Endothelial cell of umbilical vein (primary cell): ENCODE measurements around the gene NRG3.

Experiments
- GATA2 ChIP-seq: IDR thresholded peaks from 2 replicates; pipeline ENCODE4 v1.7.0; 2011; ENCODE audit warnings: low read depth, mild to moderate bottlenecking, moderate library complexity, mixed read lengths, low read length; ENCODE audit not compliant: insufficient read length, insufficient read depth
- POLR2A ChIP-seq: IDR thresholded peaks from 2 replicates; pipeline ENCODE4 v1.6.1; 2012; ENCODE audit warnings: low read depth, mild to moderate bottlenecking, control low read depth, low read length
- POLR2AphosphoS5 ChIP-seq: IDR thresholded peaks from 2 replicates; pipeline ENCODE4 v1.6.1; 2012; ENCODE audit warnings: low read depth, mild to moderate bottlenecking, control low read depth, low read length, moderate library complexity; ENCODE audit not compliant: insufficient read depth
- TF ChIP-seq, protein P1 (sequence below), 2 donors: IDR thresholded peaks; 1 replicate in 1 of 2; 2 replicates in 1 of 2; pipeline ENCODE4 v1.5.1; 2011; ENCODE audit warnings: low read length in 2 of 2, mild to moderate bottlenecking in 2 of 2, moderate library complexity in 2 of 2, control low read depth in 1 of 2, inconsistent platforms in 1 of 2, low read depth in 1 of 2; ENCODE audit not compliant: insufficient read depth in 1 of 2; ENCODE audit errors: extremely low read depth in 1 of 2

DNA sequence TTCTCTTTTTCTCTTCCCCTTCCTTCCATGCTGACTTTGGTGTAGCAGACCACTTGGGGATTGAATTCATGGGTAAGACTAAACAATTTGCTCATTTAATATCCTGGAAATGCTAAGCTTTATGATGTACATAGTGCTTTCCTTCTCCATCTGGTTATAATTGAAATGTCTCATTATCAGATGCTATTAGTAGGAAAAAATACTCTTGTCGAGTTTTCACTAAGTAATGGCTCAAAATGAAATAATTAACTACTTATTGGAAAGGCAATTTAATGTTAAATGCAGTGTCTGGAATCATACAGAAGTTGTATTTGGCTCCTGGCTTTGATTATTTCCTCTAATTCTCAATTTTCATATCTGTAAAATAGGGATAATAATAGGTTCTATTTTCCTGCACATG is 990.4 kb downstream of the NRG3 start:
- TF ChIP-seq POLR2A (no peak), POLR2AphosphoS5 (no peak), GATA2 (no peak)
- TF ChIP-seq, protein P1, sequence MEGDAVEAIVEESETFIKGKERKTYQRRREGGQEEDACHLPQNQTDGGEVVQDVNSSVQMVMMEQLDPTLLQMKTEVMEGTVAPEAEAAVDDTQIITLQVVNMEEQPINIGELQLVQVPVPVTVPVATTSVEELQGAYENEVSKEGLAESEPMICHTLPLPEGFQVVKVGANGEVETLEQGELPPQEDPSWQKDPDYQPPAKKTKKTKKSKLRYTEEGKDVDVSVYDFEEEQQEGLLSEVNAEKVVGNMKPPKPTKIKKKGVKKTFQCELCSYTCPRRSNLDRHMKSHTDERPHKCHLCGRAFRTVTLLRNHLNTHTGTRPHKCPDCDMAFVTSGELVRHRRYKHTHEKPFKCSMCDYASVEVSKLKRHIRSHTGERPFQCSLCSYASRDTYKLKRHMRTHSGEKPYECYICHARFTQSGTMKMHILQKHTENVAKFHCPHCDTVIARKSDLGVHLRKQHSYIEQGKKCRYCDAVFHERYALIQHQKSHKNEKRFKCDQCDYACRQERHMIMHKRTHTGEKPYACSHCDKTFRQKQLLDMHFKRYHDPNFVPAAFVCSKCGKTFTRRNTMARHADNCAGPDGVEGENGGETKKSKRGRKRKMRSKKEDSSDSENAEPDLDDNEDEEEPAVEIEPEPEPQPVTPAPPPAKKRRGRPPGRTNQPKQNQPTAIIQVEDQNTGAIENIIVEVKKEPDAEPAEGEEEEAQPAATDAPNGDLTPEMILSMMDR (IDR thresholded peaks at IDR 0.05; ENCODE audit: extremely low read depth in 1 of 2, insufficient read depth in 1 of 2, low read depth in 1 of 2, low read length in 2 of 2): no peak
